GM21529 (cell line): ENCODE results near the gene F2.
"Not testable (repeated sequence)": the region's sequence is repeated elsewhere in the genome, so short reads cannot be mapped to it uniquely, and the experiment has no call there.

Source experiments
- ATAC-seq: cut with Tn5 transposase; IDR thresholded peaks from one replicate; pipeline ENCODE4 v1.9.1; 2021; ENCODE audit not compliant: unreplicated experiment

F2 gene

DNA sequence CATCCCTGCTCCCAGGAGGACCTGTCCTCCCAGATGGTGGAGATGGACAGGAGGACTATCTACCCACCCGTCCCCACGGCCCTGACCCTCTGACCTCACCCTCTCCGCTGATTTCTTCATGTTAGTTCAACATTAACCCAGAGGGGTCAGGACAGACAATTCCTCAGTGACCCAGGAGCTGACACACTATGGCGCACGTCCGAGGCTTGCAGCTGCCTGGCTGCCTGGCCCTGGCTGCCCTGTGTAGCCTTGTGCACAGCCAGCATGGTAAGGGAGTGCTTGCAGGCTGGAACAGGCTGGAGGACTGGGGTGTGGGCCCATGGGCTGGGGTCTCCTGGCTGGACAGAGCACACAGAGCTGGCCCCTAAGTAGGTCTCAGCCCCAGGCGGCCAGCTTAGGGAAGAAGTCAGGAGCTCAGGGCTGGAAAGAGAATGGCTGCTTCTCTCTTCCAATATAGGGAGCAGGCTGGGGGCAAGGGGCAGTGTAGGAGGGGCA is at the start of gene F2:
Gene F2 (plus strand): TSS at position 166 of the 495 bp plus-strand sequence. CDS start 23 bp downstream, at position 189.
- no peak for ATAC-seq

DNA sequence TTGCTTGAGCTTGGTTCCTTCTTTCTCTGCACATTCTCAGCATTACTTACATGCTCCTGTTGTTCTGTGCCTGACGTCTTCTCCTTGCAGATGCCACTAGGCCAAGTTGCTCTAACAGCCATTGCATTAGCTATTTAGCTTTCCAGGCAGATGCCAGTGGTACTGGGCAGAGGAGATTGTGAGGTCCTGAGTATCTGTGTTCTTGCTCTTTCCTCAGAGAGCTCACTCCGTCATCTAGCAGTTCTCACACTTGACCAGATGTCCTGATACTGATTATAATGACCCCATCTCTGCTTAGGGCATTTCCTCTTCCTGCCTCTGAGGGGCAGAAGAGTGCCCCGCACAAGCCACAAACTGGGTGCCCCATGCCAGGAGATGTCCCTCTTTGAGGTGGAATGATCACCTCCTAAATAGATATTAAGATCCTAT is 49.3 kb upstream of the F2 start:
- ATAC-seq = no peak

DNA sequence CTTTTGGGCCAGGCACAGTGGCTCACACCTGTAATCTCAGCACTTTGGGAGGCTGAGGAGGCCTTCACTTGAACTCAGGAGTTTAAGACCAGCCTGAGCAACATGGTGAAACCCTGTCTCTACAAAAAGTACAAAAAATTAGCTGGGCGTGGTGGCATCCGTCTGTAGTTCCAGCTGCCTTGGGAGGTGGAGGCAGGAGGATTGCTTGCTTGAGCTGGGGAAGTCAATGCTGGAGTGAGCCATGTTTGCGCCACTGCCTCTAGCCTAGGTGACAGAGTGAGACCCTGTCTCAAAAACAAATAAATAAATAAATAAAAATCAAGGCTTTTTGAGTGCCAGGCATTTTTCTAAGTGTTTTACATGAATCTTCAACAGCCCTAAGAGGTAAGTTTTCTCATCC is 48.5 kb upstream of the F2 start:
- ATAC-seq = not testable (repeated sequence)

DNA sequence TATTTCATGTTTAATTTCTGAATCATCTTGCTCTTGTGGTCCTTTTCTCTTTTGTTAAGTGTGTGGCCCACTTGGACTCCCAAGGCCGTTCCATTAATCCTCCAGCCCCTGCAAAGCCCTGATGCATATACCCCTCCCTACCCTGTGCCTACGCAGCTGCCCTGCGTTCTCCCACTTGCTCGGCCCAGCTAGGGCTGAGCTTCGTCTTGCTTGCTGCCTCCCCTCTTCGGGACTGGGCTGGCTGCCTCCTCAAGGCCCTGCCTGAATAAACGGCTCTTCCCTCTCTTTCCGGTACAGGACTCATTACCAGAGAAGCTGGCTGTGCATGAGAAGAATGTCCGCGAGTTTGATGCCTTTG is 47.1 kb upstream of the F2 start:
- no peak for ATAC-seq

DNA sequence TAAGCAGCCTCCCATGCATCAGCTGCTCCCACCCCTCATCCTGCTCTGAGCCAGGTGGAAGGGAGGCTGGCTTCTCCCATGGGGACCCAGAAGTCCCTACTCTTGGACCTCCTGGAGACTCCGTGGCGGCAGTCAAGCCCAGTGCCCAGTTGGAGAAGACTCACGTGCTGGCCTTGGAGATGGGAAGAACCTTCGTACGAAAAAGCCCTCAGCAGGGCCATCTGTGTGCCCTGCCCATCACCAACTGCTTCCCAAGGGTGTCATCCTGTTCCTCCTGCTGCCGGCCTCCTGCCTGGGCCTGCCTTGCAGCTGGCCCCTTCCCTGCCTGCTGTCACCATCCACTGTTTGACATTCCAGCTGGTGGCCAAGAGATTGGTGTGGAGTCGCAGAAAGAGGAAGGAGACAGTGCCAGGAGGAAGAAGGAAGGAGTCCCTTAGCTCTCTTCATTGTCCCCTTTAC is 46.6 kb upstream of the F2 start:
- no peak for ATAC-seq

DNA sequence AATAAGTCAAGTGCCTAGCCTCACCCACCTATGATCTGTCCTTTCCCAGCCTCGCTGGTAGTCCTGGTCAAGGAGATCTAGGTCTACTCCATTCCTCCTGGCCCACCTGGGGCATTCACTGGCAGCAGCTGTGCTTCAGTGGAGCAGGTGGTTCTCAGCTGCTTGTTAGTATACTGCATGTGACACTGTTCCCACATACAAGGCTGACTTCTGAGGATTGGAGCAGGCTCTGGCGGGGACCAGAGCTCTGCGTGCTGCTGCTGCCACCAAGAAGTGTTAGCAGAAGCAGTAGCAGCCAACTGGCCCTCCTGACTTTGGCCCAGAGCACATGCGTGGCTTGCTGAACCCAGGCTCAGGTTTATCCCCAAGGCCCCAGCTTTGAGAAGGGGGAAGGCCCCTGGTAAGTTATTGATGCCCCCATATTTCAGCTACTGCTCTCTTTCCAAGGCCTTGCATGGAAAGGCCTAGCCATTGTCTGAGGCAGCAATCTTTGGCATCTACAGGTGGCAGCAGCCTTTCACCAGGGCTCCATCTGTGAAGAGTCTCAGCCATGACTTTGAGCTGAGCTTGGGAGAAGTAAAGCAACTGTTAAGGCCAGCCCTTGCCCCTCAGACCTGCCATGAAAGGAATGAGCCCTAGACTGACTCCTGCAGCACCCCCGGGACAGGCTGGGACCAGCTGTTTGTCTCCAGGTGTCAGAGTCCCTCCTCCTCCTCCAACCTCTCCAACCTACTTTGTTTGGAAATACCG is 45.1 kb upstream of the F2 start:
- ATAC-seq = no peak

DNA sequence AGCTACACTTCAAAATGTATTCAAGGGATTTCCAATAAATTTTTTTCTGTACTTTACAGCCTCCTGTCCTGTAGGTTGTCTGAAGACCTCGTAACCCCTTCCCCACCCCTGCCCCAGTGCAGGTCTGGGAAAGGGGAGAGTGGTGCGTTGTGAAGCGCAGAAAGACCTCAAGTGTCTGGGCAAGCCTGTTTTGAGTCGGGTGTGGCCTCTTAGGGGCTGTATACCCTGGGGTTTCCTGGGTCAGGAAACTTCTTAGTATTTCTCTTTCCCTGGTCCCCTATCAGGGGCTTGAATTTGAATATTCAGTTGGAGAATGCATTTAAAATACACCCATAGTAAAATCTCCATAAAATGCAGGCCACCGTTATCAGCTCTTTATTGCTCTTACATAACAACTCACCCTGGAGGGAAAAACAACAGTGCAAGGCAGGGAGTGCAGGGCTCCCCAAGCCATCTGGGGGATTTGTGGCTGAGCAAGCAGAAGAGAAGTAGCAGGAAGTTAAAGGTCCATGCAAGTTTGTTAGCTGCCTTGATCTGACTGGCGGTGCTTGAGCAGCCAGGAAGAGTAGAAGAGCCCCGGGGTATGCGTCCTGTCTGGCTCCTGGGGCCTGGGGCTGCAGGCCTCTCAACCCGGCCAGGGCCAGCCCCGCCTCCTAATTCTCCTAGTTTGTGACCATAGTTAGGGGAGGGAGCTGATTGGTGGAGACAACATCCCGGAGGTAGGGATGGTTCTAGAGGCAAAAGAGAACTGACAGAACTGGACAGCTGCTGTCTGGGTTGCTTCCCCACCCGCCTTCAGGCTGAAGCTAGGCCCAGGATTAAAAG is 44.3 kb upstream of the F2 start:
- ATAC-seq = no peak

DNA sequence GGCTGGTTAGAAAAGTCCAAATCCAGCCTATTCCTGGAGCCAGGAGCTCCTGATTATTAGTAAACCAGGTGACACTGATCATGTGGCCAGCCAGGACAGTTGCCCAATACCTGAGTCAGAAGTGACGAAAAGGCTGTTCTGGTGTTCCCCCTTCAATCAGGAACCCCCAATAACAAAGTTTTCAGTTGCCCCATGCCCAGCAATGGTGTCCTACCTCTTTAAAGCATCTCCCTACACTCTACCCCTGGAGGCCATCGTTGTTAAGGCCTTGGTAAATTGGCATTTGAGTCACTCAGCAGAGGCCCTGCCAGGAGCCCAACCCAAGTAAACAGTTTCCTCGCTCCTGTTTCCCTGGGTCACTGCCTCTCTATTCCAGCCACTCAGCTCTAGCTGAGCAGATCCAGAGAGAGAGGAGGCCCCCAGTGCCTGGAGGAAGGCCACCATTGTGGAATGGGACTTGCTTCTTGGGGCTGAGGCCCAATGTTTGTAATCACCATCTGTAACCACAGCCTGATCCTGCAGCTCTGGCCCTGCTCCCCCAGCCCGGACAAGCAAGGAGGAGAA is 43.6 kb upstream of the F2 start:
- ATAC-seq = no peak

DNA sequence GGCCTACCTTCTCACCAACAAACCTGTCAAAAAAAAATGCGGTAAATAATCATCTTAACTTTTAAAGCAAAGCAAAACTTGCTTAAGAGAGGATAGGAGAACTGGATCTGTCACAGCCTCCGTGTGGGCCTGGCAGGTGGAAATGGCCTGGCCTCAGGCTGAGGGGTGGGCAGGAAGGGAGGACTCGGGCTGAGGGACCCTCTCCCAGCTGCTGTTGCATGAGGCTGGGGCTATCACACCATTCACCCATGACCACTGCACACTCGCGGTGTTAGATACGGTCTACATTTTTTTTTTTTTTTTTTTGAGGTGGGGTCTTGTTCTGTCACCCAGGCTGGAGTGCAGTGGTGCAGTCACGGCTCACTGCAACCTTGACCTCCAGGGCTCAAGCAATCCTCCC is 43.1 kb upstream of the F2 start:
- no peak for ATAC-seq

DNA sequence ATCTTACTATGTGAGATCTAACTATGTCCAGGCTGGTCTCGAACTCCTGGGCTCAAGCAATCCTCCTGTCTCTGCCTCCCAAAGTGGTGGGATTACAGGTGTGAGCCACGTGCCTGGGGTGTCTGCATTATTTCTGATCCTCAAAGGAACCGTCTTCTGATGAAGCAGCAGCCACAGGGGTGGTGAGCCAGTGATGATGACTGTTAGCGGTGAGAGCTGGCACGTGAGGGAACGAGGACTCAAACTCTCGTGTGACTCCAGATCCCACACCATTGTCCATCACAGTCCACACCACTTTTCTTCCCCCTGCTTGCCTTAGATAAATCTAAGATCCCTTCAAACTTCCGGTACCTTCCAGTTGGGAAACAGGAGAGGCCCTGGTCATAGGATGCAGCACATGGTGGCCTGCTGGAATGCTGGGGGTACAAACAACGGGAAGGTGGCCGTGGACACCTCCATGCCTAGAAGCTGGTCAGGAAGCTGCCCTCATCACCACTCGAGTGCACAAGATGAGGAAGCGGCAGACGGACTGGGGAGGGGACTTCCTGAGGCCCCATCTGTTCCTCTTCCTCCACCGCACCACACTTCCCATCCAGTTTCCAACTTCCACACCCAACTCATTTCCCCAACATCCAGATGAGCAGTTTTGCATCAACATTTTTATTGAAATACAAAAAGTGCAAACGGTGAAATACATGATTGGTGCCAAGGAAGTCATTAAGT is 42.4 kb upstream of the F2 start:
- ATAC-seq = no peak

DNA sequence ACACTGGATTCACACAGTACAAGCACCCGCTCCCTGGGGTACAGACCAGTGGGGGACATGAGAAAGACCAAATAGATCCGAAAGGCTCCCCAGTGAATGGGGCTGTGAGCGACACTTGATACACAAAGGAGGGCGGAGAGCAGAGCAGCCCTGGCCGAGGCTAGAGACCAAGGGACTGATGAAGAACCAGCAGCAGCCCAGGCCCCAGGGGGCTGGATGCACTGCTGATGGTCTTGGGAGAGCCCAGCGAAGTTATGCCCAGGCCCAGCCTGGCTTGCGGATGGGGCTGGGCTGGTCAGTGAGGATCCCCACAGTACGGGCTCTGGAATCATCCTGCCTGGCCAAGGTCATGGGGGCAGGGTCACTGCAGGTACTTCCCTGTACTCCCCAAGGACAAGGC is 41.8 kb upstream of the F2 start:
- ATAC-seq = no peak

DNA sequence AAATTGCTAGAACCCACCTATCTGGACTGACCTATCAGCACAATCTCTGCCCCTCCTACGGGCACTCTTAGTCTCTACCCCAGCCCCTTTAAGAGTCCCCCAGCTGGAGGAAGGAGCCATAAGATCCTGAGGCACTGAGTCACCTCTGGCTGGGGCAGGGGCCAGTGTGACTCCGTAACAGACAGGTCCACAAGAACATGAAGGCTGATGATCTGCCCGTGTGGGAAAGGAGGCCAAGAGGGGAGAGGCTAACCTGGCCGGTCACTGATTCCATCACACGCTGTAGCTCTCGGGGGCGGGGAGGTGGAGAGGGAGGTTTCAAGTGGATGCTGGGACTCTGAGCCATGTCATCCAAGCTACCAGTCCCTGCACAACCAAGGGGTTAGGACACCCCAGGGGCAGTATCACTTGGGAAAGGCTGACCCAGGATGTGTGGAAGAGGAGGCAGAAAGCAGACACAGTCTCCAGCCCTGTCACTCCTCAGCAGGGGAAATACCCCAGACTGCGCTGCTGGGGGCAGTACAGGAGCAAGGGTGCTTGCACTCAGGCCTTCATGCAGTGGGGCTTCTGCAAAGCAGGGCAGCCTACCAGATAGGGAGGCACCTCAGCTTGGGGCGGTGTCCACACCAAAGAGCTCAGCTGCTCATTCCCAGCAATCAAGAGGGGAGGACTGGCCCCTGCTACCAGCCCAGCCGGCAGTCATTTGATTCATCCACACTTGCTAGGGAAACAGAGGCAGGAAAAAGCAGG is 40.8 kb upstream of the F2 start:
- no peak for ATAC-seq

DNA sequence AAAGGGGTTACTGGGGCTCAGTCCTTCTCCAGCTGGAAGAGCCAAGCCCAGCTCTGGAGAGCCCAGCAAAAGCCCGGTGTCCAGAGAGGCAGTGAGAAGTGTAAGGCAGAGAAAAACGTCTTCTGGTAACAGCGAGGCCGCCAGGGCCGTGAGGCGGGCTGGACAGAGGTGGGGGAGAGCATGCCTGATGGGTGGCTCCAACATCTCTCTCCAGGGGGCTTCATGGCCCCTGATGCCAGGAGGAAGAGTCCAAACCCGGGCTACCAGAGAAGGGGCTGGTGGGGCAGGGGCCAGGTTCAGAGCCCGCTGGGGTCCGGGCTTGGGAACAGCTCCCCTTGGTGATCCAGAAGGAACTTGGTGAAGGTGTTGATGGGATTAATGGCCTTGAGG is 40.3 kb upstream of the F2 start:
- no peak for ATAC-seq

DNA sequence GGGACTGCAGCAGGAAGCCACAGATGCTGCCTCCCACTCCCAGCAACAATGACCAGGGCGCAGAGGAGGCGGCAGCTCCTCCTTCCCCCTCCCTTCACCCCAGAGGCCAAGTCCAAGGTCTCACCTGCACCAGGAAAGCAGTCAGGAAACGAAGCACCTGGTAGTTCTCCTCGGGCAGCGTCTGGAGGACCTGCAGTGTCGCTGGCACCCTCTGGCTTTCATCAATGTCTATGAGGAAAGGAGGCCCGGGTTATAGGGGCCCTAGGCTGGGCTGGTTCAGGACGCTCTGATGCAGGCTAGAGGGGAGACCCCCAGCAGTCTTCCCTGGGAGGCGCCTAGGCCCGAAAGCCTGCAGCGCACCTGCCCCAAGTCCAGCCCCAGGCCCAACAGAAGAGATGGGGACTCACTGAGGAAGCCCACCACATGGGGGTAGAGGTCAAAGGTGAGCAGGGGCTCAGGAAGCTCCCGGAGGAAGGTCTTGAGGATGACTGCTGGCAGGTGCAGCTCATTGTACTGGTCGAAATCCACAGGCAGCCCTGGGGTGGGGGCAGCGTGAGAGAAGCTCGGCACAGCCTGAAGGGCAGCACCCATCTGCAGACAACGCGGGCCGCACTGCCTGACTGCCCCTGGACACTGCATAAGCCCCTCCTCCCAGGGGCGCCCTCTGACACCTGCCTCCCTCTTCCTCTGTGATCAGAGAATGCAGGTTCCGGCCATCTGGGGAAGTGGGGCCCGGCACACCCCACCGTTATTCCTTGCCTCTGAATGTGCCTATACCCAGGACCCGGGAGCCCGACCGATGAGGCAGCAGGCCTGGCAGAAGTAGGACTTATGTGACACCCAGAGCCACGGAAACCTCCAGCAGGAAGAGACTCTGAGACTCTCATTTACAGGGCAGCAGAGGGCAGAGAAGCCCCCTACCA is 39.5 kb upstream of the F2 start:
- ATAC-seq = no peak

DNA sequence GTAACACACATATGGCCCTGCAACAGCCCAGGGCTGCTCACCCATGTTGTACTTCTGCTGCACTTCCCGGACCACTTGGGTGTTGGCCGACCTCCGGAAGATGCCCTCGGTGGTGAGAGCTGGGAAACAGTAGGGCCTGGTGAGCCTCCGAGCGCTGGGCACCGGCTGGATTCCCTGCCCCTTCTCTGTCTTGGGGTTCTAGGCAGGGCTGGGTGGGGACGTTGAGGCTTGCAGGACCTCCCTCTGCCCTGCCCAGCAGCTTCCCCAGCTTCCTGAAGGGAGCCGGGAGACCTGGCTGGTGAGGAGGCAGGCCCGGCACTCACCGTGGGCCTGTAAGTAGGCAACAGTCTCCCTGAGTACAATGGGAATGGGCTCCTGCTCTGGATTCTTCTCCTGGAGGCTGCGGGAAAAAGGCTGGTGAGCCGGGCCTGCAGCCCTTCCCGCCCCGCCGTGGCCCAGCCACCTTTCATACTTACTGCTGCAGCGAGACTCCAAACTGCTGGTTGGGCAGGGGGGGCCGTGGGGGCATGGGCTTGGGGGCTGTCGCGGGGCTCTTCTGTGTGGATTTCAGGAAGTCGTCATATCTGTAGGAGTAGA is 38.8 kb upstream of the F2 start:
- ATAC-seq = no peak

DNA sequence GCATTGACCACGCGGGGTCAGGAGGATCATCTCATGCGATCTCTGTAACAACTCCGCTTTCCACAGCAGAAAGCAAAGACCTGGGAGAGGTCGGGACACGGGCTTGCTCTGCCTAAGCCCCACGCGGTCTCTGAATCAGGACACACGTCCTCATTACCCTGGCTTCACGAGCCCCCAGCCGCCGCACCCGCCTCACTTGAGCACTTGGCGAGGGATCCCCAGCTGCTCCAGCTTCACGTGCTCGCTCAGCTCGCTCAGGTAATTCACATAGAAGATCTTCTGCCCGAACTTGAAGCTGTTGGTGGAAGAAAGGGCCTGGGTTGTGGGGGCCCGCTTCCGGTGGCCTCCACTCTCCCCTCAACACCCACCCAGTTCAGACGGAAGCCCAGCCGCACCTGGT is 38.2 kb upstream of the F2 start:
- ATAC-seq = no peak

DNA sequence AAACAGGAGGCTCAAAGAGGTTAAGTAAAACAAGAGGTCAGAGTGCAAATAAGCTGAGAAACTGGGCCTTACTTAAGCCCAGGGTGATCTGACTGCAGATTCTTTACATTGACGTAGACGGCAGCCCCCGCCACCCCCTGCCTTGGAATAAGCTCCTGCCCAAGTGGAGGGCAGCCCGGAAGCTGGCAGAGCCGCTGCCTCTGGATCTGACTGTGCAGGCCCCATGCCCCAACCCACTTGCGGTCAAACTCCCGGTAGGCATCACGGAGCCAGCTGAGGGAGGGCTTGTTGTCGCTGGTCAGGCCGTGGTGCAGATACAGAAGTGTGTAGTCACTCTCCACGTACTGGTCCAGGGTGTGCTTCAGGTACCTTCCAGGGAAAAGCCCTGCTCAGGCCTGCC is 37.2 kb upstream of the F2 start:
- ATAC-seq = no peak

DNA sequence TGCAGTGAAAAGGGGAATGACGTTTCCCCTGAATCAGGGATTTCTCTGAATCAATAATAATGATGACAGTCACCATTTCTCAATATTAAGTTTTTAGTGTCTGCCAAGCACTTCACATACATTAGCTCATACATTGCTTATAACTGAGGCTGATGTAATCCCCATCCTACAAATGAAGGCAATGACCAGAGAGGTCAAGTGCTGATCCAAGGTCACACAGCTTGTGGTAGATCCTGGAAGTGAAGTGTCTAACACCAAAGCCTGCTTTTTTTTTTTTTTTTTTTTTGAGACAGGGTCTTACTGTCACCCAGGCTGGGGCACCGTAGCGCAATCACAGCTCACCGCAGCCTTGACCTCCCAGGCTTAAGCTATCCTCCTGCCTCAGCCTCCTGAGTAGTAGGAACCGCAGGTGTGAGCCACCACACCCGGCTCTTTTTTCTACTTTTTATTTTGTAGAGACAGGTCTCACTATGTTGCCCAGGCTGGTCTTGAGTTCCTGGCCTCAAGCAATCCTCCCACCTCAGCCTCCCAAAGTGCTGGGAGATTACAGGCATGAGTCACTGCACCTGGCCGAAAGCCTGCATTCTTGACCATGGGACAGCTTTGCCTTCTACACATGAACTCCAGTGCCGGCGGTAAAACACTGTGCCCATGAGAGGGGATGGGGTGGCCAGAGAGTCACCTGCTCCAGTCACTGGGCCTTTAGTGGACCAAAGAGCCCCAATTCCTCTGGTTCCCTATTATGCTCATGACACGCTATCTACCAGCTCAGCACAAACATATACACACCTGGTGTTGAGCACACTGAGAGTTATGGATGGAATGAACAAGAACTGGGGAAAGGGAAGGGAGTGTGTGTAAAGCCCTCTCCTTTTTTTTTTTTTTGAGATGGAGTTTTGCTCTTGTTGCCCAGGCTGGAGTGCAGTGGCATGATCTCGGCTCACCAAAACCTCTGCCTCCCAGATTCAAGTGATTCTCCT is 36.0 kb upstream of the F2 start:
- no peak for ATAC-seq
